NCI-H524 (cell line): ENCODE results near the gene TIGD3.

Experiments used
- DNase-seq, 2 experiments: peaks; one replicate each; lab custom pipeline; 2025; lab: John Stamatoyannopoulos, UW

Gene TIGD3

GRCh38 chr11:65390099-65390941 lies 35.8 kb downstream of the TIGD3 start:
- no peak for DNase-seq

GRCh38 chr11:65390996-65391395 lies 36.4 kb downstream of the TIGD3 start:
- no peak for DNase-seq

- DNase-seq = peak in 1 of 2 experiments; percentile 39
Observed at GRCh38 chr11:65392186-65392829, 37.8 kb downstream of the TIGD3 start.

GRCh38 chr11:65392899-65393298 lies 38.3 kb downstream of the TIGD3 start:
- DNase-seq = no peak

GRCh38 chr11:65393513-65394079 lies 39.0 kb downstream of the TIGD3 start:
- DNase-seq = no peak

- no peak for DNase-seq
Observed at GRCh38 chr11:65394125-65394536, 39.6 kb downstream of the TIGD3 start.

GRCh38 chr11:65395961-65396530 lies 41.5 kb downstream of the TIGD3 start:
- DNase-seq = no peak

GRCh38 chr11:65396769-65397745 lies 42.5 kb downstream of the TIGD3 start:
- DNase-seq = peak; percentile 51 to 66

- peak; percentile 73 to 76 for DNase-seq
Observed at GRCh38 chr11:65398362-65398910, 43.9 kb downstream of the TIGD3 start.

- no peak for DNase-seq
Observed at GRCh38 chr11:65399249-65399648, 44.7 kb downstream of the TIGD3 start.

- DNase-seq = no peak
Observed at GRCh38 chr11:65399845-65400244, 45.3 kb downstream of the TIGD3 start.

GRCh38 chr11:65400307-65401072 lies 45.9 kb downstream of the TIGD3 start:
- no peak for DNase-seq

GRCh38 chr11:65401073-65401802 lies 46.7 kb downstream of the TIGD3 start:
- DNase-seq = no peak

GRCh38 chr11:65401803-65402248 lies 47.3 kb downstream of the TIGD3 start:
- DNase-seq = no peak

- no peak for DNase-seq
Observed at GRCh38 chr11:65402790-65403189, 48.2 kb downstream of the TIGD3 start.

GRCh38 chr11:65403607-65404121 lies 49.1 kb downstream of the TIGD3 start:
- DNase-seq = no peak

GRCh38 chr11:65404210-65404609 lies 49.7 kb downstream of the TIGD3 start:
- DNase-seq = no peak

- no peak for DNase-seq
Observed at GRCh38 chr11:65404638-65405339, 50.2 kb downstream of the TIGD3 start.
